ENCODE results near the gene ZNF740.

DNA sequence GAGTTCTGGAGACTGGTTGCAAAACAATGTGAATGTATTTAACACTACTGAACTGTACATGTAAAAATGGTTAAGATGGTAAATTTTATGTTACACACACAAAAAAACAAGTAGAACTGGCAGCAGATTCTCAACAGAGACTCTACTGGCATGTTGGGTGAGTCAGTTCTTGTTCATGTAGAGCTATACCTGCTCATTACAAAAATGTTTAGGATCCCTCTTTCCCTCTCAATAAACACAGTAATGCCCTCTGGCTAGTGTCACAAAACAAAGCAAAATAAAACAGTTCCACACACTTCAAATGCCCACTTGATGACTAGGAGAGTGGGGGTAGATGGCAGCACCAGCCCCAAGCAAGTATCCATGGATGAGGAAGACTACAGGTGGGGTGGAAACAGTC is 13.7 kb upstream of the ZNF740 start:
- TF ChIP-seq ZNF70 (CRISPR knock-in tag; IDR thresholded peaks at IDR 0.05) (no peak), OSR1 (CRISPR knock-in tag; IDR thresholded peaks at IDR 0.05) (no peak), ZFP30 (CRISPR knock-in tag; IDR thresholded peaks at IDR 0.05) (no peak), ISL1 (CRISPR knock-in tag; IDR thresholded peaks at IDR 0.05) (no peak), ARNTL (CRISPR knock-in tag; IDR thresholded peaks at IDR 0.05; ENCODE audit: borderline replicate concordance, low read depth) (no peak), PPARA (CRISPR knock-in tag; IDR thresholded peaks at IDR 0.05; ENCODE audit: borderline replicate concordance) (no peak), SNAI2 (CRISPR knock-in tag; IDR thresholded peaks at IDR 0.05) (no peak), RARB (CRISPR knock-in tag; IDR thresholded peaks at IDR 0.05) (no peak), TCF4 (CRISPR knock-in tag; IDR thresholded peaks at IDR 0.05; ENCODE audit: borderline replicate concordance) (no peak)
- TF ChIP-seq, protein P1, sequence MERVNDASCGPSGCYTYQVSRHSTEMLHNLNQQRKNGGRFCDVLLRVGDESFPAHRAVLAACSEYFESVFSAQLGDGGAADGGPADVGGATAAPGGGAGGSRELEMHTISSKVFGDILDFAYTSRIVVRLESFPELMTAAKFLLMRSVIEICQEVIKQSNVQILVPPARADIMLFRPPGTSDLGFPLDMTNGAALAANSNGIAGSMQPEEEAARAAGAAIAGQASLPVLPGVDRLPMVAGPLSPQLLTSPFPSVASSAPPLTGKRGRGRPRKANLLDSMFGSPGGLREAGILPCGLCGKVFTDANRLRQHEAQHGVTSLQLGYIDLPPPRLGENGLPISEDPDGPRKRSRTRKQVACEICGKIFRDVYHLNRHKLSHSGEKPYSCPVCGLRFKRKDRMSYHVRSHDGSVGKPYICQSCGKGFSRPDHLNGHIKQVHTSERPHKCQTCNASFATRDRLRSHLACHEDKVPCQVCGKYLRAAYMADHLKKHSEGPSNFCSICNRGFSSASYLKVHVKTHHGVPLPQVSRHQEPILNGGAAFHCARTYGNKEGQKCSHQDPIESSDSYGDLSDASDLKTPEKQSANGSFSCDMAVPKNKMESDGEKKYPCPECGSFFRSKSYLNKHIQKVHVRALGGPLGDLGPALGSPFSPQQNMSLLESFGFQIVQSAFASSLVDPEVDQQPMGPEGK (CRISPR knock-in tag; IDR thresholded peaks at IDR 0.05; ENCODE audit: borderline replicate concordance): no peak
- TF ChIP-seq, protein P2, sequence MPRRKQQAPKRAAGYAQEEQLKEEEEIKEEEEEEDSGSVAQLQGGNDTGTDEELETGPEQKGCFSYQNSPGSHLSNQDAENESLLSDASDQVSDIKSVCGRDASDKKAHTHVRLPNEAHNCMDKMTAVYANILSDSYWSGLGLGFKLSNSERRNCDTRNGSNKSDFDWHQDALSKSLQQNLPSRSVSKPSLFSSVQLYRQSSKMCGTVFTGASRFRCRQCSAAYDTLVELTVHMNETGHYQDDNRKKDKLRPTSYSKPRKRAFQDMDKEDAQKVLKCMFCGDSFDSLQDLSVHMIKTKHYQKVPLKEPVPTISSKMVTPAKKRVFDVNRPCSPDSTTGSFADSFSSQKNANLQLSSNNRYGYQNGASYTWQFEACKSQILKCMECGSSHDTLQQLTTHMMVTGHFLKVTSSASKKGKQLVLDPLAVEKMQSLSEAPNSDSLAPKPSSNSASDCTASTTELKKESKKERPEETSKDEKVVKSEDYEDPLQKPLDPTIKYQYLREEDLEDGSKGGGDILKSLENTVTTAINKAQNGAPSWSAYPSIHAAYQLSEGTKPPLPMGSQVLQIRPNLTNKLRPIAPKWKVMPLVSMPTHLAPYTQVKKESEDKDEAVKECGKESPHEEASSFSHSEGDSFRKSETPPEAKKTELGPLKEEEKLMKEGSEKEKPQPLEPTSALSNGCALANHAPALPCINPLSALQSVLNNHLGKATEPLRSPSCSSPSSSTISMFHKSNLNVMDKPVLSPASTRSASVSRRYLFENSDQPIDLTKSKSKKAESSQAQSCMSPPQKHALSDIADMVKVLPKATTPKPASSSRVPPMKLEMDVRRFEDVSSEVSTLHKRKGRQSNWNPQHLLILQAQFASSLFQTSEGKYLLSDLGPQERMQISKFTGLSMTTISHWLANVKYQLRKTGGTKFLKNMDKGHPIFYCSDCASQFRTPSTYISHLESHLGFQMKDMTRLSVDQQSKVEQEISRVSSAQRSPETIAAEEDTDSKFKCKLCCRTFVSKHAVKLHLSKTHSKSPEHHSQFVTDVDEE (CRISPR knock-in tag; IDR thresholded peaks at IDR 0.05): no peak
